D721Med (cell line): ENCODE results near the gene C1orf210.

Experiments
- DNase-seq: peaks from one replicate; pipeline ENCODE4 v3.0.0; 2011; ENCODE audit warnings: low spot score; ENCODE audit not compliant: insufficient read length
- FAIRE-seq: peaks from 2 replicates; lab custom pipeline; 2011; peaks lifted over from hg19 to GRCh38; lab: Jason Lieb, UNC
- TF ChIP-seq, protein P1 (sequence below): IDR thresholded peaks from 2 replicates; pipeline ENCODE4 v1.5.1; 2012; ENCODE audit warnings: mild to moderate bottlenecking, control low read depth; ENCODE audit not compliant: insufficient read depth; ENCODE audit errors: missing control alignments

C1orf210 gene

GRCh38 chr1:43286533-43286932 lies 1.2 kb upstream of the C1orf210 start:
- TF ChIP-seq, protein P1, sequence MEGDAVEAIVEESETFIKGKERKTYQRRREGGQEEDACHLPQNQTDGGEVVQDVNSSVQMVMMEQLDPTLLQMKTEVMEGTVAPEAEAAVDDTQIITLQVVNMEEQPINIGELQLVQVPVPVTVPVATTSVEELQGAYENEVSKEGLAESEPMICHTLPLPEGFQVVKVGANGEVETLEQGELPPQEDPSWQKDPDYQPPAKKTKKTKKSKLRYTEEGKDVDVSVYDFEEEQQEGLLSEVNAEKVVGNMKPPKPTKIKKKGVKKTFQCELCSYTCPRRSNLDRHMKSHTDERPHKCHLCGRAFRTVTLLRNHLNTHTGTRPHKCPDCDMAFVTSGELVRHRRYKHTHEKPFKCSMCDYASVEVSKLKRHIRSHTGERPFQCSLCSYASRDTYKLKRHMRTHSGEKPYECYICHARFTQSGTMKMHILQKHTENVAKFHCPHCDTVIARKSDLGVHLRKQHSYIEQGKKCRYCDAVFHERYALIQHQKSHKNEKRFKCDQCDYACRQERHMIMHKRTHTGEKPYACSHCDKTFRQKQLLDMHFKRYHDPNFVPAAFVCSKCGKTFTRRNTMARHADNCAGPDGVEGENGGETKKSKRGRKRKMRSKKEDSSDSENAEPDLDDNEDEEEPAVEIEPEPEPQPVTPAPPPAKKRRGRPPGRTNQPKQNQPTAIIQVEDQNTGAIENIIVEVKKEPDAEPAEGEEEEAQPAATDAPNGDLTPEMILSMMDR: no peak
- FAIRE-seq (no peak), DNase-seq (no peak)

- FAIRE-seq (no peak), DNase-seq (no peak)
- TF ChIP-seq, protein P1: no peak
Measured at GRCh38 chr1:43286115-43286514, 734 bp upstream of the C1orf210 start.

DNA sequence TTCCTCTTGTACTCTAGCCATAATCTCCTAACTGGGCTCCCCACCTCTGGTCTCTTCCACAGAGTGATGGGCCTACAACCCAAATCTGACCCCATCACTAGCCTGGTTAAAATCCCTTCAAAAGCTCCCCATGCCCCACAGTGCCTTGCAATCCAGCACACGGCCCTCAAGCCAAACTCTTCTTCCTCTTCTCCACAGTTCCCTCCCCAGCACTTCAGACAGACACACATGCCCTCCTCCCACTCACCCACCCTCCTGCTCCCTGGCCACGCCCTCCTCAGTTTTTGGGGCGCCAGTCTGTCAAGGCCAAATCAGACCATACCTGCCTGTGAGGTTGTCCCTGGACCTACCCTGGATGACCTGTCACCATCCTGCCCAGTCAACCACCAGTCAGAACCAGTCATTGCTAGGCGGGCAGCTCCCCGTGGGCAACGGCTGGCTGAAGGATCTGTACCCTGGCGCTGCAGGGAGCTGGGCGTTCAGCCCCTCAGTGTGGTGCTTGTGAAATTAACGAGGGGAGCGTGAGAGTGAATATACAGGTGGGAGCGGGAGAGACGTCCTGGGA lies 753 bp downstream of the C1orf210 start:
- DNase-seq (no peak), FAIRE-seq (no peak)
- TF ChIP-seq, protein P1: no peak

GRCh38 chr1:43284065-43284464 lies 1.3 kb downstream of the C1orf210 start:
- FAIRE-seq (no peak), DNase-seq (no peak)
- TF ChIP-seq, protein P1: no peak

- TF ChIP-seq, protein P1: no peak
- DNase-seq (no peak), FAIRE-seq (no peak)
Measured at GRCh38 chr1:43282220-43283195, 2.9 kb downstream of the C1orf210 start.

DNA sequence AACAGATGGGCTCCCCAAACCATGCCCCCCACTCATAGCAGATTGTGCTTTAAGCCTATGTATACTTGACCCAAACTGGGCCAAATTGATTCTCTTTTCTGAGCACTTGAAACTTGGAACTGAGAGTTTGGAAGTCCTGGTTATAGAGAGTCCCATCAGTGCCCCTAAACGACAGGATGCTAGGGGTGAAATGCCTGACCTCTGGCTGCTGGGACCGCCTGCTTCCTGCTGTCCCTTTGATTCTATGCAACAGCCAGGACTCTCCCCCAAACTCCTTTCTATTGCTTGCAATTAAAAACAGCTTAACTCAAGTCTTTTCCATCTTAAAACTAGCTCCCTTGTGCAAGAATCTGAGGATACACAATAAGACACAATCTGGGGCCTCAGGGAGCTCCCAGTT lies 4.7 kb downstream of the C1orf210 start:
- DNase-seq: no peak
- TF ChIP-seq, protein P1: no peak
- no peak for FAIRE-seq
